Choroid plexus epithelial cell (primary cell): ENCODE data around the gene CPEB2.
A peak's percentile ranks its signal among the peaks of the same experiment; 100 is the strongest.
"Not testable (repeated sequence)": the region's sequence is repeated elsewhere in the genome, so short reads cannot be mapped to it uniquely, and the experiment has no call there.

Experiments
- DNase-seq: peaks from one replicate; pipeline ENCODE4 v3.0.0-alpha.2; 2010; ENCODE audit warnings: low read depth
- H3K4me3 ChIP-seq: 2 replicates; pipeline ENCODE4 v1.5.1; 2011; ENCODE audit warnings: low read depth, mild to moderate bottlenecking, control low read depth, low read length, moderate library complexity
- CTCF ChIP-seq: conservative IDR thresholded peaks from 2 replicates; pipeline ENCODE4 v1.5.1; 2011; ENCODE audit warnings: low read depth, mild to moderate bottlenecking, control low read depth, inconsistent platforms, low read length, moderate library complexity

Gene CPEB2

GRCh38 chr4:15068298-15068697 lies 66.0 kb downstream of the CPEB2 start:
- TF ChIP-seq CTCF, result no peak
- DNase-seq, result no peak
- H3K4me3 ChIP-seq, result no peak overlapping the region

- DNase-seq, result no peak
- H3K4me3 ChIP-seq, result no peak overlapping the region
- TF ChIP-seq CTCF, result no peak
These were observed 73.6 kb downstream of the CPEB2 start for GRCh38 chr4:15075875-15076274.

- no peak overlapping the region for H3K4me3 ChIP-seq
- no peak for TF ChIP-seq CTCF
- DNase-seq, result peak; percentile 97
These were observed 75.7 kb downstream of the CPEB2 start for GRCh38 chr4:15077969-15078368.

GRCh38 chr4:15078682-15079642 lies 76.7 kb downstream of the CPEB2 start:
- H3K4me3 ChIP-seq, result no peak overlapping the region
- TF ChIP-seq CTCF, result no peak
- peak; percentile 92 for DNase-seq

GRCh38 chr4:15084780-15085179 lies 82.5 kb downstream of the CPEB2 start:
- no peak for TF ChIP-seq CTCF
- no peak overlapping the region for H3K4me3 ChIP-seq
- no peak for DNase-seq

- not testable (repeated sequence) for DNase-seq, H3K4me3 ChIP-seq
These were observed 83.5 kb downstream of the CPEB2 start for GRCh38 chr4:15085762-15086161.

GRCh38 chr4:15086259-15086658 lies 84.0 kb downstream of the CPEB2 start:
- DNase-seq, H3K4me3 ChIP-seq: not testable (repeated sequence)

GRCh38 chr4:15088394-15089035 lies 86.2 kb downstream of the CPEB2 start:
- no peak overlapping the region for H3K4me3 ChIP-seq
- TF ChIP-seq CTCF, result no peak
- no peak for DNase-seq
